OCI-LY3 (cell line): Measurements from ENCODE around the gene ZC2HC1C.
"Not testable (repeated sequence)": the region's sequence is repeated elsewhere in the genome, so short reads cannot be mapped to it uniquely, and the experiment has no call there.

Source experiments
- H2AFZ ChIP-seq: fragments of 200-600, 300-600 bp; shearing (Covaris generic); 2 replicates; pipeline ENCODE4 v1.6.0; 2014; ENCODE audit warnings: antibody characterized with exemption, low read depth, low read length
- H3K27ac ChIP-seq: fragments of 200-600, 300-600 bp; sonication (generic); 2 replicates; pipeline ENCODE4 v1.5.1; 2014; ENCODE audit warnings: mild to moderate bottlenecking, low read length, moderate library complexity, mixed read lengths
- H3K27me3 ChIP-seq: fragments of 200-600, 300-600 bp; sonication (generic); 2 replicates; pipeline ENCODE4 v1.6.1; 2014; ENCODE audit warnings: low read depth, low read length, mixed read lengths
- H3K36me3 ChIP-seq: fragments of 200-600, 300-600 bp; sonication (generic); replicated peaks from 2 replicates; pipeline ENCODE3; 2014; ENCODE audit warnings: low read depth, low read length, mixed read lengths
- H3K4me1 ChIP-seq: fragments of 300-600, 200-600 bp; sonication (generic); 2 replicates; pipeline ENCODE4 v1.6.1; 2014; ENCODE audit warnings: low read length, mixed read lengths
- H3K4me2 ChIP-seq: fragments of 200-600, 300-600 bp; sonication (generic); 2 replicates; pipeline ENCODE4 v1.6.1; 2014; ENCODE audit warnings: low read length, mixed read lengths
- H3K4me3 ChIP-seq: fragments of 300-600, 200-600 bp; sonication (generic); 2 replicates; pipeline ENCODE4 v1.5.1; 2014; ENCODE audit warnings: antibody characterized with exemption, mild to moderate bottlenecking, low read length, moderate library complexity
- H3K79me2 ChIP-seq: fragments of 300-600, 200-600 bp; shearing (Covaris generic); 2 replicates; pipeline ENCODE4 v1.6.1; 2014; ENCODE audit warnings: mild to moderate bottlenecking, low read length, mixed read lengths
- H3K9ac ChIP-seq: fragments of 300-600, 200-600 bp; shearing (Covaris generic); 2 replicates; pipeline ENCODE4 v1.6.0; 2014; ENCODE audit warnings: mild to moderate bottlenecking, low read length, moderate library complexity
- H3K9me3 ChIP-seq: fragments of 200-600, 300-600 bp; shearing (Covaris generic); 2 replicates; pipeline ENCODE4 v1.6.1; 2014; ENCODE audit warnings: low read length, mixed read lengths; ENCODE audit not compliant: insufficient read depth
- H4K20me1 ChIP-seq: fragments of 200-600, 300-600 bp; sonication (generic); 2 replicates; pipeline ENCODE4 v1.6.1; 2016; ENCODE audit warnings: low read length, mixed read lengths; ENCODE audit not compliant: insufficient read depth
- EZH2phosphoT487 ChIP-seq: fragments of 200-600 bp; shearing (Covaris generic); IDR thresholded peaks from 2 replicates; pipeline ENCODE4 v1.6.1; 2018; ENCODE audit warnings: antibody characterized with exemption, mixed run types, low read depth
- TF ChIP-seq, protein P1 (sequence below): fragments of 200-600, 300-600 bp; sonication (generic); IDR thresholded peaks from 2 replicates; pipeline ENCODE4 v1.5.1; 2014; ENCODE audit warnings: antibody characterized with exemption, low read length, low read depth

The ZC2HC1C gene

GRCh38 chr14:75067212-75067611, 2.2 kb upstream of the ZC2HC1C start:
- Histone ChIP-seq H3K9ac (no peak overlapping the region), H3K4me2 (no peak overlapping the region), H4K20me1 (no peaks in the 10 kb centered on the region), H3K4me1 (peaks cover 19% of the 10 kb centered on the region), H2AFZ (no peak overlapping the region), H3K36me3 (no peaks in the 10 kb centered on the region), H3K27me3 (no peaks in the 10 kb centered on the region), H3K27ac (no peak overlapping the region), H3K4me3 (no peak overlapping the region), H3K9me3 (no peaks in the 10 kb centered on the region), H3K79me2 (peaks cover 21% of the 10 kb centered on the region)
- TF ChIP-seq EZH2phosphoT487, result no peak
- TF ChIP-seq, protein P1, sequence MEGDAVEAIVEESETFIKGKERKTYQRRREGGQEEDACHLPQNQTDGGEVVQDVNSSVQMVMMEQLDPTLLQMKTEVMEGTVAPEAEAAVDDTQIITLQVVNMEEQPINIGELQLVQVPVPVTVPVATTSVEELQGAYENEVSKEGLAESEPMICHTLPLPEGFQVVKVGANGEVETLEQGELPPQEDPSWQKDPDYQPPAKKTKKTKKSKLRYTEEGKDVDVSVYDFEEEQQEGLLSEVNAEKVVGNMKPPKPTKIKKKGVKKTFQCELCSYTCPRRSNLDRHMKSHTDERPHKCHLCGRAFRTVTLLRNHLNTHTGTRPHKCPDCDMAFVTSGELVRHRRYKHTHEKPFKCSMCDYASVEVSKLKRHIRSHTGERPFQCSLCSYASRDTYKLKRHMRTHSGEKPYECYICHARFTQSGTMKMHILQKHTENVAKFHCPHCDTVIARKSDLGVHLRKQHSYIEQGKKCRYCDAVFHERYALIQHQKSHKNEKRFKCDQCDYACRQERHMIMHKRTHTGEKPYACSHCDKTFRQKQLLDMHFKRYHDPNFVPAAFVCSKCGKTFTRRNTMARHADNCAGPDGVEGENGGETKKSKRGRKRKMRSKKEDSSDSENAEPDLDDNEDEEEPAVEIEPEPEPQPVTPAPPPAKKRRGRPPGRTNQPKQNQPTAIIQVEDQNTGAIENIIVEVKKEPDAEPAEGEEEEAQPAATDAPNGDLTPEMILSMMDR, result no peak

GRCh38 chr14:75067765-75068164, 1.7 kb upstream of the ZC2HC1C start:
- Histone ChIP-seq H3K4me2 (peak overlapping the region; percentile 97), H3K4me3 (peak overlapping the region; percentile 84), H3K79me2 (peaks cover 18% of the 10 kb centered on the region), H3K4me1 (peaks cover 17% of the 10 kb centered on the region)
- not testable (repeated sequence) for H3K27ac ChIP-seq, H3K36me3 ChIP-seq, H3K9ac ChIP-seq, H2AFZ ChIP-seq, H3K9me3 ChIP-seq, H4K20me1 ChIP-seq, H3K27me3 ChIP-seq

- Histone ChIP-seq H4K20me1 (no peaks in the 10 kb centered on the region), H2AFZ (peak overlapping the region; percentile 89), H3K4me3 (peak overlapping the region; percentile 84), H3K79me2 (peaks cover 10% of the 10 kb centered on the region), H3K4me1 (peaks cover 11% of the 10 kb centered on the region), H3K9me3 (no peaks in the 10 kb centered on the region), H3K4me2 (peak overlapping the region; percentile 97), H3K36me3 (no peaks in the 10 kb centered on the region), H3K27ac (peak overlapping the region; percentile 18; the same call in 1 of the 2 replicates), H3K9ac (peak overlapping the region; percentile 72), H3K27me3 (no peaks in the 10 kb centered on the region)
- no peak for TF ChIP-seq EZH2phosphoT487
- TF ChIP-seq, protein P1, result no peak
Measured at GRCh38 chr14:75068294-75069120, 934 bp upstream of the ZC2HC1C start.

DNA sequence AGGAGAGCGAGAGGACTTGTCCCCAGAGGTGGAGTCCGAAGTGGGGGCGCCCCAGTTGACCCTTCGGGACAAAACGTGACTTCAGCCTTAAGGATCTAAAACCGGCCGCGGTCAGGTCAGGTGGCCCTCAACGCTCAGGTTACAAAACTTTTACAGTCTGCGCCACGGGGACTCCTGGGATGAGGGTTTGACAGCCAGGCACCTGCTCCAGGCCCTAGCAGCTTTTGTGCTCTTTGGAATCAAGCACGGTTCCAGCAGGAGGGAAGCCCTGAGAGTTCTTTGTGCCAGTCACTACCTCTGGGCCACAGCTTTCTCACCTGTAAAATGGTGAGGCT, 337 bp downstream of the ZC2HC1C start:
- peak overlapping the region; percentile 72 for H3K9ac ChIP-seq
- peaks cover 9% of the 10 kb centered on the region for H3K79me2 ChIP-seq
- H3K36me3 ChIP-seq, result no peaks in the 10 kb centered on the region
- H3K27ac ChIP-seq, result no peak overlapping the region
- peaks cover 9% of the 10 kb centered on the region for H3K4me1 ChIP-seq
- H4K20me1 ChIP-seq, result no peaks in the 10 kb centered on the region
- no peak for TF ChIP-seq EZH2phosphoT487
- TF ChIP-seq, protein P1, result no peak
- no peaks in the 10 kb centered on the region for H3K9me3 ChIP-seq
- no peaks in the 10 kb centered on the region for H3K27me3 ChIP-seq
- H3K4me2 ChIP-seq, result peak overlapping the region; percentile 97
- H2AFZ ChIP-seq, result peak overlapping the region; percentile 89
- peak overlapping the region; percentile 84 for H3K4me3 ChIP-seq
